ENCODE data around the gene OR6S1. TPM values are rescaled to one million over a fixed set of nuclear protein-coding genes. Genes with fewer than 3 reads are reported as not detected.
"Not testable (repeated sequence)": the region's sequence is repeated elsewhere in the genome, so short reads cannot be mapped to it uniquely, and the experiment has no call there.

Gene OR6S1
- polyA plus RNA-seq, 10 donors = not detected

GRCh38 chr14:20671597-20672283 is 30.2 kb upstream of the OR6S1 start:
- no peak for DNase-seq

GRCh38 chr14:20668969-20669368 is 27.5 kb upstream of the OR6S1 start:
- DNase-seq = no peak

GRCh38 chr14:20667957-20668356 is 26.5 kb upstream of the OR6S1 start:
- no peak for DNase-seq

- DNase-seq = not testable (repeated sequence)
Observed at GRCh38 chr14:20666400-20666961, 25.0 kb upstream of the OR6S1 start.

- DNase-seq = peak in 2 of 3 donors; percentile 28 to 30
Observed at GRCh38 chr14:20662968-20663732, 21.7 kb upstream of the OR6S1 start.

- no peak for DNase-seq
Observed at GRCh38 chr14:20661197-20661596, 19.7 kb upstream of the OR6S1 start.

GRCh38 chr14:20659813-20660395 is 18.4 kb upstream of the OR6S1 start:
- no peak for DNase-seq

- DNase-seq = no peak
Observed at GRCh38 chr14:20659336-20659735, 17.8 kb upstream of the OR6S1 start.

GRCh38 chr14:20658246-20658645 is 16.8 kb upstream of the OR6S1 start:
- no peak for DNase-seq

GRCh38 chr14:20657216-20658211 is 16.0 kb upstream of the OR6S1 start:
- DNase-seq = no peak

- no peak for DNase-seq
Observed at GRCh38 chr14:20656274-20656673, 14.8 kb upstream of the OR6S1 start.

GRCh38 chr14:20655851-20656250 is 14.4 kb upstream of the OR6S1 start:
- DNase-seq = no peak

- peak in 2 of 3 donors; percentile 40 to 43 for DNase-seq
Observed at GRCh38 chr14:20652996-20653975, 11.8 kb upstream of the OR6S1 start.

- DNase-seq = no peak
Observed at GRCh38 chr14:20645481-20645880, 4.0 kb upstream of the OR6S1 start.

- DNase-seq = no peak
Observed at GRCh38 chr14:20644520-20644919, 3.0 kb upstream of the OR6S1 start.

- DNase-seq = not testable (repeated sequence)
Observed at GRCh38 chr14:20642755-20643154, 1.3 kb upstream of the OR6S1 start.

- DNase-seq = no peak
Observed at GRCh38 chr14:20642182-20642581, 691 bp upstream of the OR6S1 start.

- DNase-seq = peak in 2 of 3 donors; percentile 55 to 62
Observed at GRCh38 chr14:20632831-20633691, 8.4 kb downstream of the OR6S1 start.

GRCh38 chr14:20632448-20632830 is 9.1 kb downstream of the OR6S1 start:
- DNase-seq = no peak

Data from muscle of back (tissue), 11 donors.